Measurements from ENCODE around the gene PALM3.
"Not testable (repeated sequence)": the region's sequence is repeated elsewhere in the genome, so short reads cannot be mapped to it uniquely, and the experiment has no call there.

PALM3 gene

GRCh38 chr19:14054099-14054498 lies 7.8 kb downstream of the PALM3 start:
- Histone ChIP-seq H3K9me3 (no peaks in the 10 kb centered on the region), H3K4me2 (no peak overlapping the region), H3K27me3 (peaks cover 41% of the 10 kb centered on the region), H3K4me3 (no peak overlapping the region), H4K20me1 (no peaks in the 10 kb centered on the region), H3K9ac (no peak overlapping the region), H3K27ac (no peak overlapping the region), H3K36me3 (peaks cover 20% of the 10 kb centered on the region; the same call in 1 of the 2 replicates), H3K4me1 (peaks cover 7% of the 10 kb centered on the region)
- TF ChIP-seq Cebpa-rat (IDR thresholded peaks at IDR 0.05): no peak

GRCh38 chr19:14053500-14053899 lies 8.4 kb downstream of the PALM3 start:
- H3K4me2 ChIP-seq: no peak overlapping the region
- H3K27ac ChIP-seq: no peak overlapping the region
- TF ChIP-seq Cebpa-rat (IDR thresholded peaks at IDR 0.05): no peak
- H4K20me1 ChIP-seq: no peaks in the 10 kb centered on the region
- peaks cover 7% of the 10 kb centered on the region for H3K4me1 ChIP-seq
- peaks cover 35% of the 10 kb centered on the region for H3K27me3 ChIP-seq
- H3K9ac ChIP-seq: no peak overlapping the region
- peaks cover 26% of the 10 kb centered on the region for H3K36me3 ChIP-seq
- no peak overlapping the region for H3K4me3 ChIP-seq
- H3K9me3 ChIP-seq: peaks cover 1% of the 10 kb centered on the region

DNA sequence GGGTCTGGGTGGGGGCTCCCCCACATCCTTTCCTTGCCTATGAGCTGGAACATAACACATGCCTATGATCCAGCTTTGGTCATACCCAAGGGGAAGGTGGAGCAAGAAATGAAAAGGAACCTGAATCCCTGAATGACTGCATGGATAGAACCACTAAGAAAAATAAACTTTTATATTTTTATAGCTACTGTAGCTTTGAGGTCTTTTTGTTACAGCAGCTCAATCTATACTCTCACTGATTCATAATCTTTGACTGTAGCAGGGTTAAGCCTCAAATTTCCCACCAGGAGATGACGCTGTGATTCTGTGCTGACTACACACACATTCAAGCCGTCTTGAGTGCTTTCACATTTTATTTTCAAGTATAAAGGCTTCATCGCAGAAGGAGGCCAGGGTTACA lies 8.8 kb downstream of the PALM3 start:
- H4K20me1 ChIP-seq: no peaks in the 10 kb centered on the region
- peaks cover 30% of the 10 kb centered on the region for H3K27me3 ChIP-seq
- H3K4me2 ChIP-seq: no peak overlapping the region
- H3K27ac ChIP-seq: no peak overlapping the region
- H3K36me3 ChIP-seq: peaks cover 31% of the 10 kb centered on the region
- peaks cover 5% of the 10 kb centered on the region for H3K9me3 ChIP-seq
- TF ChIP-seq Cebpa-rat (IDR thresholded peaks at IDR 0.05): no peak
- H3K4me1 ChIP-seq: peaks cover 4% of the 10 kb centered on the region
- no peak overlapping the region for H3K9ac ChIP-seq
- no peak overlapping the region for H3K4me3 ChIP-seq

DNA sequence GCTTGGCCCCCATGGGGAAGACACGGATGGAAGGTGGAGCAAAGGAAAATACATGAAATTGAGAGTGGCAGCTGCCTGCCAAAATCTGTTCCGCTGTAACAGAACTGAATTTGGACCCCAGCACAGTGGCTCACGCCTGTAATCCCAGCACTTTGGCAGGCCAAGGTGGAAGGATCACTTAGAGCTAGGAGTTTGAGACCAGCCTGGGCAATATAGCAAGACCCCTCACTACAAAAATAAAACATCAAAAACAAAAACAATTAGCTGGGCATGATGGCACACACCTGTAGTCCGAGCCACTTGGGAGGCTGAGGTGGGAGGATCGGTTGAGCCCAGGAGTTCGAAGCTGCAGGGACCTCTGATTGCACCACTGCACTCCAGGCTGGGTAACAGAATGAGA lies 9.4 kb downstream of the PALM3 start:
- H4K20me1 ChIP-seq: no peaks in the 10 kb centered on the region
- no peak overlapping the region for H3K4me3 ChIP-seq
- H3K9ac ChIP-seq: no peak overlapping the region
- H3K9me3 ChIP-seq: peaks cover 5% of the 10 kb centered on the region
- H3K27me3 ChIP-seq: peaks cover 25% of the 10 kb centered on the region
- H3K4me1 ChIP-seq: peaks cover 1% of the 10 kb centered on the region; the same call in 1 of the 2 replicates
- no peak overlapping the region for H3K4me2 ChIP-seq
- peaks cover 34% of the 10 kb centered on the region for H3K36me3 ChIP-seq
- TF ChIP-seq Cebpa-rat (IDR thresholded peaks at IDR 0.05): no peak
- H3K27ac ChIP-seq: no peak overlapping the region

DNA sequence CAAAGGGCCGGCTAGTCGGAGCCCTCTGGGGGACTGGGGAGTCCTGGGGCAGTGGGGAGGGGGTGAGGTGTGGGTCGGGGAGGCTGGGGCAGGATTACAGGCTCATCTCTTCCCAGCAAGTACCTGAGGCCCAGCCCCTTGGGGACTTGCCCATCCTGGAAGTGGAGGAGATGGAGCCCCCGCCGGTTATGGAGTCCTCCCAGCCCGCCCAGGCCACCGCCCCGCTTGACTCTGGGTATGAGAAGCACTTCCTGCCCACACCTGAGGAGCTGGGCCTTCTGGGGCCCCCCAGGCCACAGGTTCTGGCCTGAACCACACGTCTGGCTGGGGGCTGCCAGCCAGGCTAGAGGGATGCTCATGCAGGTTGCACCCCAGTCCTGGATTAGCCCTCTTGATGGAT lies 9.9 kb downstream of the PALM3 start:
- H3K4me3 ChIP-seq: no peak overlapping the region
- no peak overlapping the region for H3K27ac ChIP-seq

GRCh38 chr19:14050961-14051360 lies 10.9 kb downstream of the PALM3 start:
- Histone ChIP-seq H3K27me3 (peaks cover 10% of the 10 kb centered on the region), H3K36me3 (peaks cover 34% of the 10 kb centered on the region), H3K4me1 (peaks cover 16% of the 10 kb centered on the region)
- H3K9ac ChIP-seq, H3K4me2 ChIP-seq, H3K4me3 ChIP-seq, H3K9me3 ChIP-seq, H4K20me1 ChIP-seq, H3K27ac ChIP-seq: not testable (repeated sequence)

More for the DNA sequence above, 9.9 kb downstream of the PALM3 start:
- H3K9me3 ChIP-seq: peaks cover 5% of the 10 kb centered on the region
- no peak overlapping the region for H3K9ac ChIP-seq
- TF ChIP-seq Cebpa-rat (IDR thresholded peaks at IDR 0.05): no peak
- H4K20me1 ChIP-seq: no peaks in the 10 kb centered on the region
- H3K4me2 ChIP-seq: no peak overlapping the region
- peaks cover 21% of the 10 kb centered on the region for H3K27me3 ChIP-seq
- H3K36me3 ChIP-seq: peaks cover 34% of the 10 kb centered on the region
- peaks cover 6% of the 10 kb centered on the region for H3K4me1 ChIP-seq

DNA sequence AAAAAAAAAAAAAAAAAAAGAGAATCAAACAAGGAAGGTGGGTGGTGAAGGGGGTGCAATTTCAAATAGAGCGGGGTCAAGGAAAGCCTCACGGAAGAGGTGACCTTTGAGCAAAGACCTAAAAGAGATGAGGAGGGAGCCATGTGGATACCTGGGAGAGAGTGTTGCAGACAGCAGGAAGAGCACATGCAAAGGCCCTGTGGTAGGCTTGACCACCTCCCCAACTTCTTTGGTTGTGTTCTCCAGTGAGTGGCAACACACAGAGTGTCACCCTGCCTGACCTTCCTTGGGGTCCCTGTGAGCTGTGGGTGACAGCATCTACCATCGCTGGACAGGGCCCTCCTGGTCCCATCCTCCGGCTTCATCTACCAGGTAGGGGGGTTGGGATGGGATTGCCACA lies 11.4 kb downstream of the PALM3 start:
- Histone ChIP-seq H3K4me3 (no peak overlapping the region), H3K9ac (no peak overlapping the region), H3K9me3 (peaks cover 5% of the 10 kb centered on the region), H3K4me1 (peaks cover 21% of the 10 kb centered on the region), H3K4me2 (no peak overlapping the region), H3K27me3 (peaks cover 9% of the 10 kb centered on the region; the same call in 1 of the 2 replicates), H3K36me3 (peaks cover 34% of the 10 kb centered on the region), H3K27ac (no peak overlapping the region), H4K20me1 (no peaks in the 10 kb centered on the region)
- TF ChIP-seq Cebpa-rat (IDR thresholded peaks at IDR 0.05): no peak

DNA sequence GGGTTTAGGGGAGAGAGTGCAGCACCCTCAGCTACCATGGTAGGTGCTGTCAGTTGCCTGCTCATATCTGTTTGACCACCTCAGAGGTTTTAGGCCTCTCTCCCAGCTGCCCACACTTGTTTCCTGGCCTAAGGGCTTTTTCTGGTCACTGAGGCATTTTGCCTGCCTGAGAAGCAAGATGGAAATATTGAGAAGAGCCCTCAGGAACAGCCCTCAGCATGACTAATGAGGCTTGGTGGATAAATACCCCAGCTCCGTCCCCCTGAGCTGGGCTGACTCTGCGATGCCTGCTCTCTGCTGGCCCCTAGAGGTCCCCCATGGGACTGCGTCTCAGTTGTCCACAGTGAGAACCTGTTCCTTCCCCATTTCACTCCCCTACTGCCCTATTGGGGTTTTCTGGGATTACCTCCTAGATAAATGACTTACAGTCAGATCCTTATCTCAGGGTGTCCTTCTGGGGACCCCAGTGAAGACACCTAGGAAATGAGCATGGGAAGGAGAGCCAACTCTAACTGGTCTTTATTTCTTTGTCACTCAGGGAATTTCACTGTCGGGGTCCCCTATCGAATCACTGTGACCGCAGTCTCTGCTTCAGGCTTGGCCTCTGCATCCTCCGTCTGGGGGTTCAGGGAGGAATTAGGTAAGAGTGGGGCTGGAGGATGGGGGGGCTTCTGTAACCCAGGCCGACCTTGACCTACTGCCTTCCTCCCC lies 13.3 kb downstream of the PALM3 start:
- Histone ChIP-seq H4K20me1 (no peaks in the 10 kb centered on the region), H3K9ac (no peak overlapping the region), H3K4me1 (peaks cover 25% of the 10 kb centered on the region), H3K9me3 (peaks cover 5% of the 10 kb centered on the region), H3K4me3 (no peak overlapping the region), H3K36me3 (peaks cover 34% of the 10 kb centered on the region), H3K4me2 (no peak overlapping the region), H3K27ac (no peak overlapping the region), H3K27me3 (no peaks in the 10 kb centered on the region)
- no peak for TF ChIP-seq Cebpa-rat (IDR thresholded peaks at IDR 0.05)

DNA sequence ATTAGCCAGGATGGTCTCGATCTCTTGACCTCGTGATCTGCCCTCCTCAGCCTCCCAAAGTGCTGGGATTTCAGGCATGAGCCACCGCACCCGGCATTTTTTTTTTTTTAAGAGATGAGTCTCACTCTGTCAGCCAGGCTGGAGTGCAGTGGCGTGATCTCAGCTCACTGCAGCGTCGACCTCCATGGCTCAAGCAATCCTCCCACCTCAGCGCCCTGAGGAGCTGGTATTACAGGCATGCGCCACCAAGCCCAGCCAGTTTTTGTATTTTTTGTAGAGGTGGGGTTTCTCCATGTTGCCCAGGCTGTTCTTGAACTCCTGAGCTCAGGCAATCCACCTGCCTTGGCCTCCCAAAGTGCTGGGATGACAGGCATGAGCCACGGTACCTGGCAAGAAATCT lies 14.0 kb downstream of the PALM3 start:
- Histone ChIP-seq H3K36me3 (peaks cover 34% of the 10 kb centered on the region), H3K4me1 (peaks cover 29% of the 10 kb centered on the region)
- H3K9ac ChIP-seq, H3K27me3 ChIP-seq, H3K4me2 ChIP-seq, H4K20me1 ChIP-seq, H3K27ac ChIP-seq, H3K9me3 ChIP-seq, H3K4me3 ChIP-seq: not testable (repeated sequence)

DNA sequence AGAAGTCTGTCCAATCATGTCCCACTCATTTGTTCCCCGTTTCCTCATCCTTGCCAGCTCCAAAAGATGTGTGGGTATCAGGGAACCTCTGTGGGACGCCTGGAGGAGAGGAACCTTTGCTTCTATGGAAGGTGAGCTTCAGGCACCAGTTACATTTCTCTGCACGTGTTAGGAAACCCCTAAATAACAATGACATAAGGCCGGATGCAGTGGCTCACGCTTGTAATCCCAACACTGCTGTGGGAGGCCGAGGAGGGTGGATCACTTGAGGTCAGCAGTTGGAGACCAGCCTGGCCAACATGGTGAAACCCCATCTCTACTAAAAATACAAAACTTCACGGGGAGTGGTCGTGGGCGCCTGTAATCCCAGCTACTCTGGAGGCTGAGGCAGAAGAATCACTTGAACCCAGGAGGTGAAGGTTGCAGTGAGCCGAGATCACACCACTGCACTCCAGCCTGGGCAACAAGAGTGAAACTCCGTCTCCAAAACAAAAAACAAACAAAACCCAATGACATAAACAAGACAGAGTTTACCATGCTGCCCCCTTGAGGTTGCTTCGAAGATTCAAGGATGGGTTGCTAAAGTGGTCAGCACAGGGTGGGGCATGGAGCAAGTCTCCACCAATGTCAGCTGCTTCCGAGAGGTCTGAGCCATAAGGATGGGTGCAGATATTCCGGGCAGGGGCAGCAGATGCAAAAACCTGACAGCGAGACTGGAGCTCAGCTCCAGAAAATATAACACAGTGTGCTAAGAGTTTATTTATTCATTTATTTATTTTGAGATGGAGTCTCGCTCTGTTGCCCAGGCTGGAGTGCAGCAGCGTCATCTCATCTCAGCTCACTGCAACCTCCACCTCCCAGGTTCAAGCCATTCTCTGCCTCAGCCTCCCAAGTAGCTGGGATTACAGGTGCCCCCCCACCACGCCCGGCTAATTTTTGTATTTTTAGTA lies 18.9 kb downstream of the PALM3 start:
- not testable (repeated sequence) for H3K4me2 ChIP-seq, H3K27me3 ChIP-seq, H3K36me3 ChIP-seq, H3K9ac ChIP-seq, H4K20me1 ChIP-seq, H3K9me3 ChIP-seq, H3K27ac ChIP-seq, H3K4me3 ChIP-seq
- peaks cover 31% of the 10 kb centered on the region for H3K4me1 ChIP-seq
